EL (cell line): ENCODE results near the gene BMF.

ENCODE experiments used
- DNase-seq: peaks from one replicate; pipeline ENCODE4 v3.0.0-alpha.2; 2016

Gene BMF

GRCh38 chr15:40045572-40046217 is 63.0 kb downstream of the BMF start:
- no peak for DNase-seq

- DNase-seq: peak; percentile 81
Observed at GRCh38 chr15:40044717-40045571, 63.7 kb downstream of the BMF start.

- DNase-seq: no peak
Observed at GRCh38 chr15:40043927-40044716, 64.6 kb downstream of the BMF start.

GRCh38 chr15:40042791-40043320 is 65.8 kb downstream of the BMF start:
- DNase-seq: no peak

GRCh38 chr15:40040770-40041169 is 67.9 kb downstream of the BMF start:
- DNase-seq: no peak

GRCh38 chr15:40040293-40040635 is 68.4 kb downstream of the BMF start:
- DNase-seq: no peak

- peak; percentile 94 for DNase-seq
Observed at GRCh38 chr15:40038638-40039543, 69.8 kb downstream of the BMF start, which contains the start of gene SRP14. Gene SRP14 (minus strand): TSS chr15:40039181. CDS start chr15:40039116, 65 bp downstream.

- DNase-seq: peak; percentile 41
Observed at GRCh38 chr15:40038275-40038637, 70.4 kb downstream of the BMF start.
